HepG2 (cell line): Measurements from ENCODE around the gene PXK. TPM values are rescaled to one million over a fixed set of nuclear protein-coding genes. Genes with fewer than 3 reads are reported as not detected.
A peak's percentile ranks its signal among the peaks of the same experiment; 100 is the strongest.

Experiments
- ATF1 ChIP-seq: IDR thresholded peaks from 2 replicates; pipeline ENCODE4 v1.6.1; 2016; ENCODE audit warnings: mild to moderate bottlenecking, control low read depth
- CBX2 ChIP-seq, 2 experiments: fragments of 200-600 bp in 1 of 2; sonication (generic); formaldehyde crosslinking in 1 of 2; IDR thresholded peaks; 2 replicates each; pipeline versions ENCODE4 v1.7.0 to v1.8.1; 2018 to 2022; ENCODE audit warnings: low read depth in 2 of 2, low read length in 1 of 2, mild to moderate bottlenecking in 1 of 2, missing genetic modification reagents in 1 of 2
- CEBPG ChIP-seq: IDR thresholded peaks from 2 replicates; pipeline ENCODE4 v1.6.1; 2016
- EHMT2 ChIP-seq: fragments of 200-600 bp; sonication (generic); IDR thresholded peaks from 2 replicates; pipeline ENCODE4 v1.7.0; 2017; ENCODE audit warnings: antibody characterized with exemption, low read depth, low read length, borderline replicate concordance
- ETV5 ChIP-seq: IDR thresholded peaks from 2 replicates; pipeline ENCODE4 v1.6.1; 2018; ENCODE audit warnings: missing biosample characterization, missing genetic modification reagents, inconsistent platforms, borderline replicate concordance
- FIP1L1 ChIP-seq: fragments of 200-400 bp; formaldehyde crosslinking; IDR thresholded peaks from 2 replicates; pipeline ENCODE4 v1.6.1; 2018; ENCODE audit warnings: low read depth, mild to moderate bottlenecking, low read length, moderate library complexity, borderline replicate concordance; ENCODE audit not compliant: insufficient read depth
- FOXJ3 ChIP-seq: sonication (generic); formaldehyde crosslinking; IDR thresholded peaks from 2 replicates; pipeline ENCODE4 v1.4.0; 2020; ENCODE audit warnings: missing genetic modification reagents, mild to moderate bottlenecking, borderline replicate concordance
- HHEX ChIP-seq: IDR thresholded peaks from 2 replicates; pipeline ENCODE4 v1.6.1; 2016; ENCODE audit warnings: control low read depth
- HNF4G ChIP-seq, 2 experiments: sonication (generic) in 1 of 2; formaldehyde crosslinking in 1 of 2; IDR thresholded peaks; 2 replicates each; pipeline versions ENCODE4 v1.4.0 to v1.6.1; 2011 to 2020; ENCODE audit warnings: borderline replicate concordance in 2 of 2, low read depth in 2 of 2, mild to moderate bottlenecking in 2 of 2, low read length in 1 of 2, missing genetic modification reagents in 1 of 2, moderate library complexity in 1 of 2
- KLF9 ChIP-seq: IDR thresholded peaks from 2 replicates; pipeline ENCODE4 v1.6.1; 2016; ENCODE audit warnings: low read depth
- MIXL1 ChIP-seq: IDR thresholded peaks from 2 replicates; pipeline ENCODE4 v1.6.1; 2016
- NCOR1 ChIP-seq: fragments of 200-600 bp; sonication (generic); IDR thresholded peaks from 2 replicates; pipeline ENCODE4 v1.7.0; 2017; ENCODE audit warnings: antibody characterized with exemption, low read length, borderline replicate concordance
- PPARG ChIP-seq: conservative IDR thresholded peaks from 2 replicates; pipeline ENCODE4 v1.6.1; 2016; ENCODE audit warnings: missing biosample characterization, missing genetic modification reagents
- RXRB ChIP-seq: IDR thresholded peaks from 2 replicates; pipeline ENCODE4 v1.6.1; 2016; ENCODE audit warnings: borderline replicate concordance, missing genetic modification reagents, missing compliant biosample characterization
- SAP130 ChIP-seq: IDR thresholded peaks from 2 replicates; pipeline ENCODE4 v1.6.1; 2016; ENCODE audit warnings: low read depth
- SRSF1 ChIP-seq: fragments of 200-400 bp; formaldehyde crosslinking; optimal IDR thresholded peaks from 2 replicates; pipeline ENCODE3; 2017; ENCODE audit warnings: mild to moderate bottlenecking, low read depth, low read length, moderate library complexity
- ZMAT3 ChIP-seq: sonication (generic); formaldehyde crosslinking; conservative IDR thresholded peaks from 2 replicates; pipeline ENCODE4 v1.7.0; 2021; ENCODE audit warnings: missing genetic modification reagents
- ZNF317 ChIP-seq: sonication (generic); formaldehyde crosslinking; IDR thresholded peaks from 2 replicates; pipeline ENCODE4 v1.5.0; 2020; ENCODE audit warnings: mild to moderate bottlenecking, missing genetic modification reagents
- ZNF431 ChIP-seq: sonication (generic); formaldehyde crosslinking; IDR thresholded peaks from 2 replicates; pipeline ENCODE4 v1.9.0; 2022; ENCODE audit warnings: missing genetic modification reagents, low read depth, mild to moderate bottlenecking, borderline replicate concordance
- ZNF549 ChIP-seq: sonication (generic); formaldehyde crosslinking; IDR thresholded peaks from 2 replicates; pipeline ENCODE4 v1.5.0; 2020; ENCODE audit warnings: missing genetic modification reagents
- ZNF644 ChIP-seq: IDR thresholded peaks from 2 replicates; pipeline ENCODE4 v1.6.1; 2016; ENCODE audit warnings: low read depth
- ZNF776 ChIP-seq: sonication (generic); formaldehyde crosslinking; IDR thresholded peaks from 2 replicates; pipeline ENCODE4 v1.4.0; 2020; ENCODE audit warnings: mild to moderate bottlenecking, missing genetic modification reagents
- polyA plus RNA-seq, 8 experiments: library from polyadenylated mRNA; depleted of rRNA in 3 of 8; stranded (reverse) in 7 of 8; unstranded in 1 of 8; fragments of >200 nt; fragmentation: Illumina TruSeq in 4 of 8; extraction: Trizol in 4 of 8; gene quantifications; 2 replicates each; pipeline versions ENCODE4 v1.2.1 to v1.2.3, GENCODE V29; 2011 to 2016; ENCODE audit warnings: low read depth in 4 of 8, missing spikeins in 1 of 8, mixed read lengths in 1 of 8; ENCODE audit not compliant: insufficient read depth in 1 of 8
- total RNA-seq, 5 experiments: library from RNA; depleted of rRNA; stranded (reverse); fragments of >200 nt; fragmentation: Illumina TruSeq; extraction: Trizol; gene quantifications; 2 replicates each; pipeline ENCODE4 v1.2.3, GENCODE V29; 2016; ENCODE audit warnings: low read depth in 1 of 5
- TF ChIP-seq, protein P1 (sequence below): sonication (generic); IDR thresholded peaks from 2 replicates; pipeline ENCODE4 v1.6.1; 2016; ENCODE audit warnings: low read depth, borderline replicate concordance
- TF ChIP-seq, protein P2 (sequence below): IDR thresholded peaks from 2 replicates; pipeline ENCODE4 v1.6.1; 2016; ENCODE audit warnings: low read depth, borderline replicate concordance
- TF ChIP-seq, protein P3 (sequence below): sonication (generic); formaldehyde crosslinking; IDR thresholded peaks from 2 replicates; pipeline ENCODE4 v1.5.0; 2020; ENCODE audit warnings: mild to moderate bottlenecking, low read depth, missing genetic modification reagents, borderline replicate concordance
- TF ChIP-seq, protein P4 (sequence below): IDR thresholded peaks from 2 replicates; pipeline ENCODE4 v1.4.0; 2020; ENCODE audit warnings: mild to moderate bottlenecking, missing genetic modification reagents

Gene PXK
- total and polyA plus RNA-seq, 2 of the 13 experiments (the other 11 are each of a cell fraction or from before 2014, with no cell fraction given), result 6.4 to 18.6 TPM

DNA sequence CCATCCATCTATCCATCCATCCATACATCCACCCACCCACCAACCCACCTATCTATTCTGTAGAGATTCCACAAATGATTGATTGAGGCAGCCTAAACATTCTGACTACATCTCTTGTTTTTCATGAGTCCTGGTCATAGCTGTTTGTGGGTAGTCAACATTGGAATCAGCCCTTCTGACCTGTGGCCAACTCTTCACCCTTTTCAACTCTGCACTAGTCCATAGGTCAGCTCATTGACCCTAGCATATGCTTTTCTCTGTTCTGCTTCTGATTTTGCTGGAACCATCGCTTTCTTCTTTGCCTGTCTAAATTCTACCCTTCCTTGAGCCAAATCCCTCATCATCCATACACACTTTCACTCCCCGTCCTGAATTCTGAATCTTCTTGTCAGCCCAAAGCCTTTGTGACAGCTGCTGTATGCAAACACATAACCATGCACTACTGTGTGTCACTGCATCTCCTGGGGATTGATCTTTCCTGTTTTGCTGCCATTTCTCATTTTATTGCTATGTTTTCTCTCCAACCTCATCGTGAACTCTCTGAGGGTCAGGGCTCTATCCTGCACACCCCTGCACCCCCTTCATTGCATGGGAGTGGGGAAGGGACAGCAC, 142.4 kb downstream of the PXK start (continued):
- TF ChIP-seq SRSF1 (no peak), RXRB (peak; percentile 95), CEBPG (0 out of 2 replicates have a peak, but pooled peaks have one; percentile 12), ZNF776 (CRISPR knock-in tag) (no peak), EHMT2 (peak; percentile 49; the same call in 1 of the 2 replicates), FOXJ3 (CRISPR knock-in tag) (0 out of 2 replicates have a peak, but pooled peaks have one; percentile 10), ETV5 (CRISPR knock-in tag) (peak; percentile 28; the same call in 1 of the 2 replicates), HHEX (CRISPR knock-in tag) (peak; percentile 61), ZNF317 (CRISPR knock-in tag) (peak; percentile 75; the same call in 1 of the 2 replicates), HNF4G (IDR thresholded peaks at IDR 0.05; ENCODE audit: borderline replicate concordance, low read depth, low read length) (peak; percentile 95), HNF4G (CRISPR knock-in tag; IDR thresholded peaks at IDR 0.05; ENCODE audit: borderline replicate concordance, low read depth) (peak; percentile 81; the same call in 1 of the 2 replicates), KLF9 (CRISPR knock-in tag) (no peak), CBX2 (IDR thresholded peaks at IDR 0.05; ENCODE audit: low read depth, low read length) (no peak), CBX2 (CRISPR knock-in tag; IDR thresholded peaks at IDR 0.05; ENCODE audit: low read depth) (no peak), ZNF549 (CRISPR knock-in tag) (no peak), MIXL1 (CRISPR knock-in tag) (peak; percentile 42; the same call in 1 of the 2 replicates), ZNF644 (CRISPR knock-in tag) (peak; percentile 59), ATF1 (CRISPR knock-in tag) (peak; percentile 55), NCOR1 (peak; percentile 87), FIP1L1 (no peak), ZNF431 (CRISPR knock-in tag) (peak; percentile 30; the same call in 1 of the 2 replicates), SAP130 (peak; percentile 37; the same call in 1 of the 2 replicates), PPARG (CRISPR knock-in tag) (peak; percentile 89), ZMAT3 (CRISPR knock-in tag) (no peak)
- TF ChIP-seq, protein P1, sequence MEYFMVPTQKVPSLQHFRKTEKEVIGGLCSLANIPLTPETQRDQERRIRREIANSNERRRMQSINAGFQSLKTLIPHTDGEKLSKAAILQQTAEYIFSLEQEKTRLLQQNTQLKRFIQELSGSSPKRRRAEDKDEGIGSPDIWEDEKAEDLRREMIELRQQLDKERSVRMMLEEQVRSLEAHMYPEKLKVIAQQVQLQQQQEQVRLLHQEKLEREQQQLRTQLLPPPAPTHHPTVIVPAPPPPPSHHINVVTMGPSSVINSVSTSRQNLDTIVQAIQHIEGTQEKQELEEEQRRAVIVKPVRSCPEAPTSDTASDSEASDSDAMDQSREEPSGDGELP, result peak; percentile 43; the same call in 1 of the 2 replicates
- TF ChIP-seq, protein P2, sequence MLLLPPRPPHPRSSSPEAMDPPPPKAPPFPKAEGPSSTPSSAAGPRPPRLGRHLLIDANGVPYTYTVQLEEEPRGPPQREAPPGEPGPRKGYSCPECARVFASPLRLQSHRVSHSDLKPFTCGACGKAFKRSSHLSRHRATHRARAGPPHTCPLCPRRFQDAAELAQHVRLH (CRISPR knock-in tag), result 0 out of 2 replicates have a peak, but pooled peaks have one; percentile 26
- TF ChIP-seq, protein P3, sequence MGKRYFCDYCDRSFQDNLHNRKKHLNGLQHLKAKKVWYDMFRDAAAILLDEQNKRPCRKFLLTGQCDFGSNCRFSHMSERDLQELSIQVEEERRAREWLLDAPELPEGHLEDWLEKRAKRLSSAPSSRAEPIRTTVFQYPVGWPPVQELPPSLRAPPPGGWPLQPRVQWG (CRISPR knock-in tag), result no peak
- TF ChIP-seq, protein P4, sequence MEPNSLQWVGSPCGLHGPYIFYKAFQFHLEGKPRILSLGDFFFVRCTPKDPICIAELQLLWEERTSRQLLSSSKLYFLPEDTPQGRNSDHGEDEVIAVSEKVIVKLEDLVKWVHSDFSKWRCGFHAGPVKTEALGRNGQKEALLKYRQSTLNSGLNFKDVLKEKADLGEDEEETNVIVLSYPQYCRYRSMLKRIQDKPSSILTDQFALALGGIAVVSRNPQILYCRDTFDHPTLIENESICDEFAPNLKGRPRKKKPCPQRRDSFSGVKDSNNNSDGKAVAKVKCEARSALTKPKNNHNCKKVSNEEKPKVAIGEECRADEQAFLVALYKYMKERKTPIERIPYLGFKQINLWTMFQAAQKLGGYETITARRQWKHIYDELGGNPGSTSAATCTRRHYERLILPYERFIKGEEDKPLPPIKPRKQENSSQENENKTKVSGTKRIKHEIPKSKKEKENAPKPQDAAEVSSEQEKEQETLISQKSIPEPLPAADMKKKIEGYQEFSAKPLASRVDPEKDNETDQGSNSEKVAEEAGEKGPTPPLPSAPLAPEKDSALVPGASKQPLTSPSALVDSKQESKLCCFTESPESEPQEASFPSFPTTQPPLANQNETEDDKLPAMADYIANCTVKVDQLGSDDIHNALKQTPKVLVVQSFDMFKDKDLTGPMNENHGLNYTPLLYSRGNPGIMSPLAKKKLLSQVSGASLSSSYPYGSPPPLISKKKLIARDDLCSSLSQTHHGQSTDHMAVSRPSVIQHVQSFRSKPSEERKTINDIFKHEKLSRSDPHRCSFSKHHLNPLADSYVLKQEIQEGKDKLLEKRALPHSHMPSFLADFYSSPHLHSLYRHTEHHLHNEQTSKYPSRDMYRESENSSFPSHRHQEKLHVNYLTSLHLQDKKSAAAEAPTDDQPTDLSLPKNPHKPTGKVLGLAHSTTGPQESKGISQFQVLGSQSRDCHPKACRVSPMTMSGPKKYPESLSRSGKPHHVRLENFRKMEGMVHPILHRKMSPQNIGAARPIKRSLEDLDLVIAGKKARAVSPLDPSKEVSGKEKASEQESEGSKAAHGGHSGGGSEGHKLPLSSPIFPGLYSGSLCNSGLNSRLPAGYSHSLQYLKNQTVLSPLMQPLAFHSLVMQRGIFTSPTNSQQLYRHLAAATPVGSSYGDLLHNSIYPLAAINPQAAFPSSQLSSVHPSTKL (CRISPR knock-in tag), result peak; percentile 77
